GM20431 (cell line): ENCODE data around the gene C19orf12.
"Not testable (repeated sequence)": the region's sequence is repeated elsewhere in the genome, so short reads cannot be mapped to it uniquely, and the experiment has no call there.

Experiments
- in situ Hi-C: fragments of 300-500 bp; cut with MseI, MboI; formaldehyde crosslinking; loops from one replicate; pipeline ENCODE4 v1.15.0; 2020; ENCODE audit warnings: low sequenced_read_pairs; ENCODE audit not compliant: unreplicated experiment

C19orf12 gene

GRCh38 chr19:29680447-29680846 lies 34.6 kb downstream of the C19orf12 start:
- in situ Hi-C loops, result no loop called here

- in situ Hi-C loops, result no loop called here
These were observed 35.4 kb downstream of the C19orf12 start for GRCh38 chr19:29679598-29680210.

- in situ Hi-C loops, result no loop called here
These were observed 36.5 kb downstream of the C19orf12 start for GRCh38 chr19:29678484-29679106.

- in situ Hi-C loops, result no loop called here
These were observed 37.9 kb downstream of the C19orf12 start for GRCh38 chr19:29677001-29677817.

GRCh38 chr19:29676586-29676985 lies 38.5 kb downstream of the C19orf12 start:
- in situ Hi-C loops, result no loop called here

- in situ Hi-C loops, result no loop called here
These were observed 39.3 kb downstream of the C19orf12 start for GRCh38 chr19:29675650-29676186.

GRCh38 chr19:29675120-29675649 lies 39.9 kb downstream of the C19orf12 start:
- in situ Hi-C loops, result no loop called here

GRCh38 chr19:29674374-29675119 lies 40.5 kb downstream of the C19orf12 start:
- in situ Hi-C loops, result no loop called here

GRCh38 chr19:29673451-29674371 lies 41.4 kb downstream of the C19orf12 start:
- in situ Hi-C loops, result no loop called here

GRCh38 chr19:29672933-29673336 lies 42.1 kb downstream of the C19orf12 start:
- in situ Hi-C loops, result no loop called here

- in situ Hi-C loops, result no loop called here
These were observed 42.6 kb downstream of the C19orf12 start for GRCh38 chr19:29672319-29672932.

GRCh38 chr19:29671393-29672160 lies 43.5 kb downstream of the C19orf12 start:
- in situ Hi-C loops, result no loop called here

- in situ Hi-C loops, result not testable (repeated sequence)
These were observed 44.1 kb downstream of the C19orf12 start for GRCh38 chr19:29671026-29671392.

GRCh38 chr19:29670255-29670654 lies 44.8 kb downstream of the C19orf12 start:
- in situ Hi-C loops, result no loop called here

- in situ Hi-C loops, result no loop called here
These were observed 46.1 kb downstream of the C19orf12 start for GRCh38 chr19:29668746-29669609.

- in situ Hi-C loops, result no loop called here
These were observed 47.1 kb downstream of the C19orf12 start for GRCh38 chr19:29667901-29668341.

GRCh38 chr19:29667387-29667783 lies 47.7 kb downstream of the C19orf12 start:
- in situ Hi-C loops, result no loop called here
